HG03039 (cell line): ENCODE measurements around the gene CXADR.

ENCODE experiments used
- ATAC-seq: cut with Tn5 transposase; IDR thresholded peaks from one replicate; pipeline ENCODE4 v1.9.1; 2021; ENCODE audit warnings: mild to moderate bottlenecking, moderate library complexity; ENCODE audit not compliant: unreplicated experiment

The CXADR gene

GRCh38 chr21:17539323-17539722 lies 26.5 kb downstream of the CXADR start:
- ATAC-seq, result no peak

DNA sequence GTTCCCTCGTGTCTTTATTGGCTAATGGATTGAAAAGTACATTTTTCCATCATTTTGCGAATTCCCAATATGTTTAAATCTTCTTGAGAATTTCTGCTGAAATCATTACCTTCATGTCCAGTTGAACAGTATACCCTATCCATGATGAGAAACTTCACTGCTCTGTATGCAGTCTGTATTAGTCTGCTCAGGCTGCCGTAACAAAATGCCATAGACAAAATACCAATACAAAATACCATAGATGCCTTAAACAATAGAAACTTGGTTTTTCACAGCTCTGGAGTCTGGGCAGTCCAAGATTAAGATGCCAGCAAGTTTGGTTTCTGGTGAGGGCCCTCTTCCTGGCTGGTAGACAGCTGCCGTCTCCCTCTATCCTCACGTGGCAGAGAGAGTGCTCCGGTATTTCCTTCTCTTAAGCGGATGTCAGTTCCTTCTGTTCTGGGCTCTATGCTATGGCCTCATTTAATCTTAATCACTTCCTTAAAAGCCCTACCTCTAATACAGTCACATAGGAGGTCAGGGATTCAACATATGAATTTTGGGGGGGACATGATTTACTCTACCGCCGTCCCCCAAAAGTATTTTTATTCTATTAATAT lies 27.0 kb downstream of the CXADR start:
- ATAC-seq, result no peak

DNA sequence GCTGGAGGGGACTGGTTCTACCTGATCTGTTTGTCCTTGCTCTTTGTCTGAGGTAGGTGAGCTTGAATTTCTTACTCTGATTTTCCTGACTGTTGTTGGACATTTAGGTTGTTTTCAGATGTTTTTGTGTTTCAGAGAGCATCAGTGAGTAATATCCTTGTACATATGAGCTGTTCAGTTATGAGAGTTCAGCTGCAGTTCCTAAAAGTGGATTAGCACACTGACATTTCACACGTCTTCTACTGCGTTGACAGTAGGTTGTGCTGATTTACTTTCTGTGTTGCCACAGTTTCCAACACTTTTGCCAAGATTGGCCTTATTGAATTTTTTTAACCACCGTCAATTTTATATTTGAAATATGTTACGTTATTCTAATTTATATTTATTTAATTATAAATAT lies 27.7 kb downstream of the CXADR start:
- no peak for ATAC-seq

DNA sequence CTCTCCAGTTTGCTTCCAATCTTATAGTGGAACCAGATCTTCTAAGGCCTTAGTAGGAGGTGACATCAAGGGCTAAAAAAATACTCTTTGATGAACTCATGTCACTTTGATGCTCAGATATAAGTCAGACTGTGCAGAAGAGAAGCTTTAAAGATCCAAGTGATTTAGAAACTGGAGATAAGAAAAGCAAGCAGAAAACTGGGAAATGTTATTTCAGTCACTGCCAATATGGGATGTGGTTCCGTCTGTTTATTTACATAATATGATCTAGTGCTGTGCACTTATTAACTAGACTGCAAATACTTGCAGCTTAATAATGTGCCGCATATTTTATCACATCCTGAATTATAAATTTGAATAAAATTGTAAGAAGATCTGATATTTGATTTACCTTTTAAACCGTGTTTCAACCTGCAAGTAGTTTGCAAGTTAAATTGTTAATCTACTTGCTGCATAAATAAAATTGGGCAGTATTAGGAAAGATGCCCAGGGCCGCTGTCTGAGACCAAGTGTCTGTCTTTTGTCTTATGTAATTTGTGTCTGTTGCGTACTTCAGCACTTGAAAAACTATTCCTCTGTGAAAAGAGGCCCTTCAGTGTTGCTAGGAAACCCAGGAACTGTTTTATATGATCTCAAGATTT lies 29.6 kb downstream of the CXADR start:
- no peak for ATAC-seq

- ATAC-seq, result no peak
Measured at GRCh38 chr21:17545007-17545406, 32.2 kb downstream of the CXADR start.

DNA sequence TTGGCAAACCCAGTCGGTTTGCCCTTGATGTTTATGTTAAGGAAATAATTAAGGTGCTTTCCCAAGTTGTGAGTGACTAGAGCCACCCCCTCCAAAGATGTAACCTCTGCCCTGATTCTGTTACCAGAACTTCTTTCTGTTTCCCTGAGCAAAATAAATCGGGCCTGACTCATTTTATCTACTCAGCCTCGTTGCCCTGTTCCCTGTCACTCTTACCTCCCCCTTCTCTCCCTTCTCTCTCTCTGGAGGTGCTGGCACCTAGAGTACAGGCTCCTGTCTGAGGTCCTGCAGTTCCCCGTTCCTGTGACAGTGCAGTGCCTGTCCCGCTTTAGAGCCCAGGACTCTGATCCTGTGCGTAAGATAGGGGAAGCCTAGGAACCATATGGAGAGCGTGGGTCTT lies 35.4 kb downstream of the CXADR start:
- no peak for ATAC-seq

DNA sequence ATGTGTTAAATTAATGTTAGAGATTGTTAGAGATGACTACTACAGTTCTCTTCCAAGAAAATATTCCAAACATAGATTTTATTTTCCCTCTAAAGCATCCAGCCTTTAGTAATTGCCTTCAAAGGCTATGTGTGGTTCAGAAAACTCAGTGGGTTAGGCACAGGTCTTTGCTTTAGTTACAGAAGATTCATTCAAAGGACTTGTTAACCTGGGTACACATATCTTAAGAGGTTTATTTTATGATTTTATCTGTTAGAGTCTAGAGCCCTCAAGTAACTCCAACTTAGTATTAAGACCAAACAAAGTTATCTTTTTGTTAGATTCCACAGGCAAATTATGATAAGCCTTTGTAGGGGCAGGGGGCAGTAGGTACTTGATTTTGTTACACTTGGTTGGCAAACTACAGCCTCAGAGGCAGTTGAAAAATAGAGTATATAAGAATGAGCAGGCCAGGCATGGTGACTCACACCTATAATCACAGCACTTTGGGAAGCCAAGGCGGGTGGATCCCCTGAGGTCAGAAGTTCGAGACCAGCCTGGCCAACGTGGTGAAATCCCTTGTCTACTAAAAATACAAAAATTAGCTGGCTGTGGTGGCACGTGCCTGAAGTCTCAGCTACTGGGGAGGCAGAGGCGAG lies 37.9 kb downstream of the CXADR start:
- no peak for ATAC-seq

GRCh38 chr21:17552410-17552809 lies 39.6 kb downstream of the CXADR start:
- no peak for ATAC-seq

GRCh38 chr21:17554120-17554519 lies 41.3 kb downstream of the CXADR start:
- ATAC-seq, result no peak

- ATAC-seq, result no peak
Measured at GRCh38 chr21:17554679-17555465, 42.0 kb downstream of the CXADR start.

GRCh38 chr21:17560377-17561025 lies 47.7 kb downstream of the CXADR start:
- ATAC-seq, result no peak

GRCh38 chr21:17570786-17571185 lies 57.9 kb downstream of the CXADR start:
- ATAC-seq, result no peak

GRCh38 chr21:17572431-17572830 lies 59.6 kb downstream of the CXADR start:
- no peak for ATAC-seq

- ATAC-seq, result no peak
Measured at GRCh38 chr21:17575076-17575475, 62.2 kb downstream of the CXADR start.

DNA sequence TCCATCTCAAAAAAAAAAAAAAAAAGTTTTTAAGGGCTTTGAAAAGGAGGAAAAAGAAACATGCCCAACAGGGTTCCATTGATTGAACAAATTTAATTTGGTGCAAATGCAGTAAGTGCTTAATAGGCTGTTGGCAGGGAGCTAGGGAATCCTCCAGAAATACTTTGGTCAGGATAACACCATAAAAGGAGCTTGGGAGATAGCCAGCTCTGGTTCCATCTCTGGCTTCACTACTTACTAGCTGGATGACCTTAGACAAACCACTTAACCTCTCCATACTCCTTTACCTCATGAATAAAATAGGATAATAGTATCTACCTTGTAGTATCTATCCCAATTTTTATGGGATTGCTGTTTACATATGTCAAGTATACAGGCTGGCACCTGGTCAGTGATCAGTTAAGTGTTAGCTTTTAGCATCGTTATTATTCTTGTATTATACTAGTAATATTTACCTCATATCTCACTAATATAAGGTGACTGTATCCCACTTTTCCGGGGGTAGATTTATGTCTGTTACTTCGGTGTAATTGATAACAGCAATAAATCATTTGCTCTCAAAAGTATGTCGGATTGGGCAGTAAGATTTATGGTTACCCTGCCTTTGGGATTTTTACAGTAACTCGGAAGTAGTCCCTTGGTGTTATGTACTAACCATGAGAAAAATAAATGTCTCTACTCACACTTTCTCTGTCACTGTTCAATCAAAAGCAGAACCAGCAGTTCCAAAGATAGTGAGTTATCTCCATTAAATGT lies 63.4 kb downstream of the CXADR start:
- no peak for ATAC-seq

GRCh38 chr21:17577701-17578100 lies 64.9 kb downstream of the CXADR start:
- no peak for ATAC-seq

- no peak for ATAC-seq
Measured at GRCh38 chr21:17578162-17578561, 65.3 kb downstream of the CXADR start.

DNA sequence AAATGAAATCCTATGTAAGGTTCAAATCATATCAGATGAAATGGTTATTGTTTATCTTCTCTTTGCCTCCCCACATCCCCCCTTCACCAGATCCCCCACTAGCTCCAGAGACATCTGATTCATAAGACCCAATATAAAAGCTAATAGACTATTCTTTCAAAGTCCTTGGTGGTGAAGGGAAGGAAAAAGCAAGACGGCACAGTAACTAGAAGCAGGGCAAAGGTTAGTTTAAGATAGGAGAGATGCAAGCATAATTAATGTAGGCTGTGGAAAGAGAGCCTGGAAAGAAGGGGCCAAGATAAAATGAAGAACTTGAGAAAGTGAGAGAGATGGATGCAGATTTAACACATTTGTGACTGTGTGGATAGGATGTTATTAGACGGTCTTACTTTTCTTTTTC lies 66.0 kb downstream of the CXADR start:
- ATAC-seq, result no peak

- no peak for ATAC-seq
Measured at GRCh38 chr21:17580319-17580718, 67.5 kb downstream of the CXADR start.

- ATAC-seq, result no peak
Measured at GRCh38 chr21:17583898-17584297, 71.1 kb downstream of the CXADR start.
